VCaP (cell line): ENCODE measurements around the gene KCNJ2.

ENCODE experiments used
- H3K27ac ChIP-seq: fragments of 450-650 bp; 2 replicates; pipeline ENCODE4 v1.5.1; 2017
- TF ChIP-seq, protein P1 (sequence below): fragments of 450-650 bp; conservative IDR thresholded peaks from 2 replicates; pipeline ENCODE4 v1.5.1; 2017; ENCODE audit warnings: mild to moderate bottlenecking, moderate library complexity

KCNJ2 gene

DNA sequence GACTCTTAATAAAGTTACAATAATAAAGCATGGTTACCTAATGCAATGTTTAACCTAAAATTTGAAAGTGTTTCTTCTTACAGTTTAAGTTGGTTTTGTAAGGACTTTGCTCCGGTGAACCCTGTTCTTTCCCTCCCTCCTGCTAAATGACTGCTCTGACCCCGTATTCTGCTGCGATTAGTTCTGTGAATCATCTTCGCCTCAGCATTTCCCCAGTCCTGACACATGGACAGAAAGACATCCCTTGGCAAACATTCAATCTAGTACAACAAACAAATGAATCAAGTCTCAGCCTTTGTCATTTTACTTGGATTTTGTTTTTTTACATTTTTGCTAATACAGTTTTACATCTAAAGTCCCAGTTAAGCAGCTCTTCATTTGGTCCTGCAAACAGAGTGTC is 15.4 kb downstream of the KCNJ2 start:
- H3K27ac ChIP-seq: no peak overlapping the region
- TF ChIP-seq, protein P1, sequence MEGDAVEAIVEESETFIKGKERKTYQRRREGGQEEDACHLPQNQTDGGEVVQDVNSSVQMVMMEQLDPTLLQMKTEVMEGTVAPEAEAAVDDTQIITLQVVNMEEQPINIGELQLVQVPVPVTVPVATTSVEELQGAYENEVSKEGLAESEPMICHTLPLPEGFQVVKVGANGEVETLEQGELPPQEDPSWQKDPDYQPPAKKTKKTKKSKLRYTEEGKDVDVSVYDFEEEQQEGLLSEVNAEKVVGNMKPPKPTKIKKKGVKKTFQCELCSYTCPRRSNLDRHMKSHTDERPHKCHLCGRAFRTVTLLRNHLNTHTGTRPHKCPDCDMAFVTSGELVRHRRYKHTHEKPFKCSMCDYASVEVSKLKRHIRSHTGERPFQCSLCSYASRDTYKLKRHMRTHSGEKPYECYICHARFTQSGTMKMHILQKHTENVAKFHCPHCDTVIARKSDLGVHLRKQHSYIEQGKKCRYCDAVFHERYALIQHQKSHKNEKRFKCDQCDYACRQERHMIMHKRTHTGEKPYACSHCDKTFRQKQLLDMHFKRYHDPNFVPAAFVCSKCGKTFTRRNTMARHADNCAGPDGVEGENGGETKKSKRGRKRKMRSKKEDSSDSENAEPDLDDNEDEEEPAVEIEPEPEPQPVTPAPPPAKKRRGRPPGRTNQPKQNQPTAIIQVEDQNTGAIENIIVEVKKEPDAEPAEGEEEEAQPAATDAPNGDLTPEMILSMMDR: no peak

DNA sequence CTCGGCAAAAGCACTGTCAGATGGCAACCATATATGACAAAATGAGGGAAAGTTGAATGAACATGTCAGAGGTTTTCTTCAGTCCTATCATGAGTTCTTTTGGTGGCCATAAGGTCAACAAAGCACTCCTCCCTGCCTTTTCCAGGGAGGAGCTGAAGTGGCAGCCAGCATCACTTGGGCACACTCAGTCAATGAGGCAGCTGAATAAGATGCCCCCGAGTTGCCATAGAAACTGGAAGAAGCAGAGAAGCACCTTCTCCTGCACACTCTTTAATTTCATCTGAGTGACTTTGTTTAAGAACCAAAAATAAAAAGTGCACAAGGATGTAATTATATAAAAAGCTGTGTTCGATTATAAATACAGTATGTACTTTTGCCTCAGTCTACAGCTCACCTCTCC is 16.0 kb downstream of the KCNJ2 start:
- H3K27ac ChIP-seq: no peak overlapping the region
- TF ChIP-seq, protein P1: no peak

DNA sequence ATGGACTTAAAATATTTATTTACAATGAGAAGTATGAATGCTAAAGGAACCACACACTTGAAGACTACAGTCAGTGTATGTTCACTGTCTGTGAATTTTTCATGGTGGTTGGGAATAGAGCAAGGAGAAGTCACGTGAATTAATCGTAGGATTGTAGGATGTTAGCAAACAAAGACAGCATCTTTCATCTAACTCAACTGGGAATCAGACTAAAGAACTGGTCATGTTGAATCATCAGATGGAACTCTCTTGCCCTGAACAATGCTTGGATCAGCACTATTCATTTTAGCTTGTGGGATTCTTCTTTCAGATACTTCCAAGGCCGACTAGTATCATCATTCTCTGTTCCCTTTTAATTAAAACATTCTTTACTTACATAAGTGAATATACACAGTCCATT is 18.1 kb downstream of the KCNJ2 start:
- no peak overlapping the region for H3K27ac ChIP-seq
- TF ChIP-seq, protein P1: no peak

DNA sequence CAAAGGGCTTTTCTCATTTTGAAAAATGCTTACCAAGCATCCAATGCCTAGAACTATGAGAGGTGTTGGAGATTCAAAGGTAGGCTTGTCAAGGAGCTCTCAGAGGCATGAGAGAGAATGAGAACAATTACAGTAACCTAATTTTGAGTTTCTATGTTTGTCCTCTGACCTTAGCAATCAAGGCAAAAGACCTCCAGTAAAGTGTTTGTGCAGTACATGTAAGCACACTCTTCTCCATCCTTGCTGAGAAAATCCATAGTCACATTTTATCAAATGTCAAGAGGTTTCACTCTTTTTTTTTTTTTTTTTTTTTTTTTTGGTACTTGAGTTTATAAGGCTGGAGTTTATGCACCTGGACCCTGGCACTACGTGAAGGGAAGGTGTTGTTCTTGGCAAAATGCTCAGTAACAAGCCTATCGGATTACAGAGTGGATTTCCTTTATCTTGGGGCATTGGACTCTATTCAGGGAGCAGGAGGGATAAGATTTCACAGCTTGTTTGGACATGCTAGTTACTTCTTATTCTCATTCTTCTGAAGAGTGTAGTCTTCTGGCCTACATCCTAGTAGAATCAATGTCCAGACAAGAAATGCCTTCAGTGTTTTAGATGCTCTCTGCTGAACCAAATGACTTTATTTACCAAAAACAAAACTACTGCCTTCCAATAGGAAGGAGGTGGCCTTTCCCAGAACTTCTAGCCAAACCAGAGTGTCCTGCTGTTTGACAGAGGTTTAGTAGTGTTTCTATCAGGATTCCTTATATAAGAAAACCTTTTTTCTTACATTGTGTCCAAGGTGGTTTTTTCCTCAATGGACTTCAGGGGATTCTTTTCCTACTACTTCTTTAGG is 21.9 kb downstream of the KCNJ2 start:
- no peak overlapping the region; the same call in 1 of the 2 replicates for H3K27ac ChIP-seq
- TF ChIP-seq, protein P1: no peak

DNA sequence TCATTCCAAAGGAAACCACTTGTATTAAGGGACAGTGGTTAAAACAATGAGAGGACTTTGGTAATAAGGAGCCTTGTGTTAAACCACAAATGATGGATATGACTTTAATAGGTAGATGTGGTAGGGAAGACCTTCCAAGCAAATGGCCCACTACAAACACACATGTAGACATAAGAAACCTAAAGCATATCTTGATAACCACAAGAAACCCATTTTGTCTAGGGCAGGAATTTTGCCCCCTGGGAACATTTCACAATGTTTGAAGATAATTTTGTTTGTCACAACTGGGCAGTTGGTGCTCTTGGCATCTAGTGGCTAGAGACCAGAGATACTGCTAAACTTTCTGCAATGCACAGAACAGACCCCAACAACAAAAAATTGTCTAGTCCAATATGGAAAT is 25.8 kb downstream of the KCNJ2 start:
- TF ChIP-seq, protein P1: no peak
- no peak overlapping the region for H3K27ac ChIP-seq

DNA sequence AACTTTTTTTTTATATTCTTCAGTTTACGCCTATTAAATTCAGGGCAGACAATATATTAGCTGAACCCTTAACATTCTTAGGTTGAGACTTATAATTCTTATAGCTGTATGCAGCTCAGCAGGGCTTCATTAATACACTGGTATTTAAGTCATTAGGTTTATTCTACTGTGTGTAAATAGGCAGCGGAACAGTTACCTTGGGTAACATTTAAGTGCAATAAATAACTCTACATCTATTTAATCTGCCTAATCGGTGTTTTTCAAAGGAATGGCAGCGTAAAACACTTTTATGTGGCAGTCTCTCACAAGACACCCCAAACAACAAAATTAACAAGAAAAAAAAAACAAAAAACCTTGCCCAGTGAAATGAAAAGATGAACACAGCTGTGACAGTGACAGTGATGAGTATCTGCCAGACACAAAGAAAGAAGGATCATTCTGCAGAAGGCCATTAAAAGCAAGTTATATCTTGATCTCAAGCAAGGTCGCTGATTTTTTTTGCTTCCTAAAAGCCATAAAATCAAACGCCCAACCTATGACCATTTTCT is 32.6 kb downstream of the KCNJ2 start:
- TF ChIP-seq, protein P1: no peak
- no peak overlapping the region for H3K27ac ChIP-seq

DNA sequence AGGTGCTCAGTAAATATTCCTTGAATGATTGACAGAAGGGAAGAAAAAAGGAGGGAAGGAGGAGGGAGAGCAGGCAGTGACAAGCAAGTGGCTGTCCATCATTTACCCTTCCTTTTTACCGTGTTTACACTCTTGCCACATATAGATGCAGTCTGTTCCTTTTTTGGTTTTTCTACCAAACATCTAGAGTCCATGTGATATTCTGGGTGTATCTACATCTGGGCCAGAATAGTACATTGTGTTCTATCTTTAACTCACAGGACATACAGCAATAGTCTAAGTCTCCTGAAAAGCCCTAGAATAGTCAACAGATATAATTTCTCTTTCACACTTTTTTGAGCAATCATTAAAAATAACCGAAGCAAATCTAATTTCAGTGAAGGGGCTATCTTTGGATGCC is 33.5 kb downstream of the KCNJ2 start:
- TF ChIP-seq, protein P1: no peak
- no peak overlapping the region for H3K27ac ChIP-seq
